NCI-H460 (cell line): ENCODE data around the gene IMPDH1. TPM values are rescaled to one million over a fixed set of nuclear protein-coding genes. Genes with fewer than 3 reads are reported as not detected.
A peak's percentile ranks its signal among the peaks of the same experiment; 100 is the strongest.

Experiments
- DNase-seq: peaks from one replicate; pipeline ENCODE4 v3.0.0-alpha.2; 2016; ENCODE audit warnings: low read depth; ENCODE audit errors: extremely low read depth
- total RNA-seq: library from RNA; depleted of rRNA; stranded (reverse); fragments of >200 nt; shearing (Covaris generic); gene quantifications from 2 replicates; pipeline ENCODE4 v1.2.3, GENCODE V29; 2014

Gene IMPDH1
- total RNA-seq, 1 experiment from 2014 or later: 88.9 TPM

- no peak for DNase-seq
These were observed 20.0 kb downstream of the IMPDH1 start for GRCh38 chr7:128389618-128390329.

GRCh38 chr7:128389085-128389617 lies 20.6 kb downstream of the IMPDH1 start:
- no peak for DNase-seq

DNA sequence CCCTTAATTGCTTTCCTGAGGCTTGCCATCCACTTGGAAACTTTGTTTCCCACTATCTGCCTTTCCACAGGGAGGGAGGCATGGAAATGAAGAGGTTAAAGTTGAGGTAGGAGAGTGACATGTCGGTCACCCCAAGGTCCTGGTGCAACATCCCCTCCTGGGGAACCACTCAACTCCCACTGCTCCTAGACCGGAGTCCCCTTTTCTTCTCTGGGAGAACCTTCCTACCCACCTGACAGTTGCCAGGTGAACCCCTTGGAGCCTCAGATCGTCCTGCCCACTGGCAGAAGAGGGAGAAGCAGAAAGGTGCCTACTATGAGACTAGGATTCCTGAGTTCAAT lies 21.7 kb downstream of the IMPDH1 start:
- DNase-seq: no peak

DNA sequence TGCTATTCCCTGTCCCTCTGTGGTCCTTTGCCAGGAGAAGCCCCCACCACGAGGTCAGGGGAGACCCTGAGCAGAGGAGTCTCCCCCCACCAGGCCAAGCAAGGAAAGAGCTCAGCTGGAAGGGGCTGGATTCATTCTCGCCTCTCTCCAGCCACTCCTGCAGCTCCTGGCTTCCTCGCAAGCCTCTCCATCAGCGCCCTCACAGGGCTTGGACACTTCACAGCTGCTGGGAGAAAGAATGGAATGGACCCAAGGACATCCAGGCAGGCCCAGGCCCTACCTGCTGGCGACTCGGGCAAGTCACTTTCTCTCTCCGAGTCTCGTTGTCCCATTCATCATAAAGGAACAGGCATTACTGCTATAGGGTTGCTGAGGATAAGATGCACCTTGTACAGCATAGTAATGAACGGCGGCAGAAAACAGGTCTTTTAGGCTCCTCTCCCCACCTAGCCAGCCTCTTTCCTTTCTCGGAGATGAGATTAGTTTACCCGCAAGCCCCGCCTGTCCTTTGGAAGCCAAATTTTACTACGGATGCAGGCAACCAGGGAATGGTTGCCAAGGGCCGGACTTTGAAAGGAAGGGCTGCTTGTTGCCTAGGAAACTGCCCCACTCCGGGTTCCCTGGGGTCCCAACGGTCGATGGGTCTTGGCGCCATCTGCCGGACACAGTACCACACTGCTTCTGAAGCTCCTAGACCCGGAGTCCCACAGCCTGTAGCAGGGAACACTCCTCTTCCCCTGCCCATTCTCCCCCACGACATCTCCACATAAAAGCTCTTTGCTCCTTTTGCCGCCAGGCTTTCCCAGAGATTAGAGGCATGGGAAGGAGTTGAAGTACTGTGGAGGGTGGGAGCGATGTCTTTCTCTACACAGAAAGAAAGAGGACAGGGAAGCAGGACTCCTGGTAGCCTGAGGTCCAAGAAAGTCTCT lies 22.3 kb downstream of the IMPDH1 start:
- peak; percentile 54 for DNase-seq

DNA sequence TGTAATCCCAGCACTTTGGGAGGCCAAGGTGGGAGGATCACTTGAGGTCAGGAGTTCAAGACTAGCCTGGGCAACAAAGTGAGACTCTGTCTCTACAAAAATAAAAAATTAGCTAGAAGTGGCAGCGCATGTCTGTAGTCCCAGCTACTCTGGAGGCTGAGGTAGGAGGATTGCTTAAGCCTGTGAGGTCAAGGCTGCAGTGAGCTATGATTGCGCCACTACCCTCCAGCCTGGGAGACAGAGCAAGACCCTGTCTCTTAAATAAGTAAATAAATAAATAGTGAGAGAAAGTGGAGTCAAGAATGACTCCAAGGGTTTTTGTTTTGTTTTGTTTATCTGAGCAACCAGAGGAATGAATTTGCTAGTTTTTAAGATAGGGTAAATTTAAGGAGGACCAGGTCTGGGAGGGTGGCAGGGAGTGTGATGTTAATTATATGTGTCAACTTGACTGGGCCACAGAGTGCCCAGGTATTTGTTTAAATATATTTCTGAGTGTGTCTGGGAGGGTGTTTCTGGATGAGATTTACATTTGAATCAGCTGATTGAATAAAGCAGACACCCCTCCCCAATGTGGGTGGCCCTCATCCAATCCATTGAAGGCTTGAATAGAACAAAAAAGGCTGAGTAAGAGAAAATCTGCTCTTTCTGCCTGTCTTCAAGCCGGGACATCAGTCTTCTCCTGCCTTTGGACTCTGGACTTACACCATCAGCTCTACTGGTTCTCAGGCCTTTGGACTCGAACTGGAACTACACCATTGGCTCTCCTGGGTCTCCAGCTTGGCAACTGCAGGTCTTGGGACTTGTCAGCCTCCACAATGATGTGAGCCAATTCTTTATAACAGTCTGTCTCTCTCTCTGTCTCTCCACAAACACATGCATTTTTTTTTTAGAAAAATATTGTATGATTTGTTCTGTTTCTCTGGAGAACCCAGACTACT lies 23.5 kb downstream of the IMPDH1 start:
- no peak for DNase-seq

DNA sequence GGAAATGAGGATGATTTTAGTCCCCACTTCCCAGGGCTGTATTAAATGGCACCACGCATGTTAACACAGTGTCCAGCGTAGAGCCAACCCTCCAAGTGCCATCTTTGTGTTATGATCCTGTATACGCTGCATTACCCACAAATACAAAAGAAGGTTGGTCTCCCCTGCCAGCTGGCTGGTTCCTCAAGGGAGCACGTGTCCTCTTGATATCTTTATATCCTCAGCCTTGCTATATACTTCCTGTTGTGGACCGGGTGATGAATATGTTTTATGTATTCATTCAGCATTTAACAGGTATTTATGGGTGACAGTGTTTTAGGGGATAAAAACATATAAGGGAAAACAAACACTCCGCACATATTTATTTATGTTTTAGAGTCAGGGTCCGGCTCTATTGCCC lies 25.1 kb downstream of the IMPDH1 start:
- no peak for DNase-seq

- DNase-seq: no peak
These were observed 26.0 kb downstream of the IMPDH1 start for GRCh38 chr7:128383776-128384175.

DNA sequence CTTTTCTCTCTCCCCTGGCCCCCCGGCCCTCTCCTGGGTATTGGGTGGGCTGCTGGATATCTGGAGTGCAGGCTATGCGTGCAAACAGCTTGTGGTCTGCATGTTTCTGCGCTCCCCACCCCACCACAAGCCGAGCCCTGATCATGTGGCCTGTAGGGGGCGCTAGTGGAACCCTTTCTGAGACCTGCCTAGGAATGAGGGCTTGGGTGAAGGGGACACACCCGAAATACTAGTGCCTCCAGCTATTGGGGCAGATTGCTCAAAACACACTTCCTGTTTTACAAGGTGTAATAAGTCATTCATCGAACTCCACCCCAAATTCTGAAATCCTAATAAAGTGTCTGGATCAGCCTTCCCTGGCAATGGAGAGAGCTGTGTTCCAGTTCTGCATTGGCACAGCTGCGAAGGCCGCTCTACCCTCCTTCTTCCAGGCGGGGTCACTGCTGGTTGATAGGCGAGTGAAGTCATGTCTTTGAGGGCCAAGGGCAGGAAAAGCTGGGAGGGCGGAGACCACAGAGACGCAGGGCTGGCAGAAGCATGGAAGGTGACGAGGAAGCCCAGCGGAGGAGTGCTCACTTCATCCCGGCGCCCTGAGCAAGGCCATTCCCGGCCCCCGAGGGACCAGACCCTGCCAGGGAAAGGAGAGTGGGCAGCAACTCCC lies 28.5 kb downstream of the IMPDH1 start:
- DNase-seq: no peak

- no peak for DNase-seq
These were observed 29.2 kb downstream of the IMPDH1 start for GRCh38 chr7:128380483-128381106.

GRCh38 chr7:128379900-128380479 lies 29.8 kb downstream of the IMPDH1 start:
- DNase-seq: no peak

DNA sequence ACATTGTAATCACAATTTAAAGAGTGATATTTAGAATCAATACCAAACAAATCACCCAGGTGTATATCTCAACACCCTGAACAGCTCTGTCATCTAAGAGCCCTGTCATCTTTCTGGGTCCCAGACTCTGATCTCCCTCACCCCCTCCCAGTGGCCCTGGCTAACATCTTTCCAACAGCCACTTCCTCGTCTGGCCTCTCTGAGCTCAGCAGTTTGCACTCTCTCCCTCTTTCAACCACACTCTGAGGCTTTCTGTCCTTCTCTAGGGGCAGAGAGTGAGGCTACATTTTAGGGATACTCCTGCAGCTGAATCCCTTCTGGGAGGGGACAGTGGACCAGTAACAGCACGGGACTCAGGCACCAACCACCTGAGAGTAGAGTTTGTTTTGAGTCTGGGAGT lies 31.1 kb downstream of the IMPDH1 start:
- DNase-seq: no peak

DNA sequence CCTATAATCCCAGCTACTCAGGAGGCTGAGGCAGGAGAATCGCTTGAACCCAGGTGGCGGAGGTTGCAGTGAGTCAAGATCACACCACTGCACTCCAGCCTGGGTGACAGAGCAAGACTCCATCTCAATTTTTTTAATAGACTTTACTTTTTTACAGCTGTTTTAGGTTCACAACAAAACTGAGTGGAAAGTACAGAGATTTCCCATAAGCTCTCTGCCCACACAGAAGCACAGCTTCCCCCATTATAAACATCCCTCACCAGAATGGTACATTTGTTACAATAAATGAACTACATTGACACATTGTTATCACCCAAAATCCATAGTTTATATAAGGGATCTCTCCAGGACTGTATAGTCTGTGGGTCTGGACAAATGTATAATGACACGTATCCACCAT lies 33.7 kb downstream of the IMPDH1 start:
- DNase-seq: no peak

GRCh38 chr7:128374041-128374440 lies 35.7 kb downstream of the IMPDH1 start:
- DNase-seq: no peak

GRCh38 chr7:128373606-128374005 lies 36.2 kb downstream of the IMPDH1 start:
- DNase-seq: no peak

DNA sequence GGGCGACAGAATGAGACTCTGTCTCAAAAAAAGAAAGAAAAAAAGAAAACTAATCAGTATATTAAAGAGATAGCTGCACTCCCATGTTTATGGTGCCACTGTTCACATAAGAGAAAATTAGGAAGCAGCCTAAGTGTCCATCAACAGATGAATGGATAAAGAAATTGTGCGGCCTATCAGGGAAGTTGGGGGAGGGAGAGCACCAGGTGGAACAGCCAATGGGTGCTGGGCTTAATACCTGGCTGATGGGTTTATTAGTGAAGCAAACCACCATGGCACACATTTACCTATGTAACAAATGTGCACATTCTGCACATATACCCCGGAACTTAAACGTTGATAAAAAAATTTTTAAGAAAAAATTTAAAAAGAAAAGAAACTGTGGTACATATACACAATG lies 39.3 kb downstream of the IMPDH1 start:
- DNase-seq: no peak

DNA sequence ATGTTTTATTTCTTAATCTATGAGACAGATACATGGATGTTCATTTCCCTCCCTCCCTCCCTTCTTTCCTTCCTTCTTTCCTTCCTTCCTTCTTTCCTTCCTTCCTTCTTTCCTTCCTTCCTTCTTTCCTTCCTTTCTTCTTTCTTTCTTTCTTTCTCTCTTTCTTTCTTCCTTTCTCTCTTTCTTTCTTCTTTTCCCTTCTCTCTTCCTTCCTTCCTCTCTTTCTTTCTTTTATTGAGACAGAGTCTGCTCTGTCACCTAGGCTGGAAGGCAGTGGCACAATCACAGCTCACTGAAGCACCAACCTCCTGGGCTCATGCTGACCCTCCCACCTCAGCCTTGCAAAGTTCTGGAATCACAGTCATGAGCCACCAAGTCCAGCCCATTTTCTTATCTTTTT lies 42.8 kb downstream of the IMPDH1 start:
- DNase-seq: no peak

GRCh38 chr7:128366300-128366699 lies 43.5 kb downstream of the IMPDH1 start:
- no peak for DNase-seq

- DNase-seq: no peak
These were observed 44.4 kb downstream of the IMPDH1 start for GRCh38 chr7:128365432-128365831.

- no peak for DNase-seq
These were observed 45.5 kb downstream of the IMPDH1 start for GRCh38 chr7:128364166-128364870.
